Endothelial cell of umbilical vein (primary cell): ENCODE results near the gene LRP1B. TPM values are rescaled to one million over a fixed set of nuclear protein-coding genes. Genes with fewer than 3 reads are reported as not detected.

Source experiments
- BruUV-seq: library from RNA; stranded (reverse); fragments of 400-500 nt; replicated peaks from 2 replicates; lab custom pipeline; 2021; lab: Mats Ljungman, UMichigan
- CTCF ChIA-PET: fragments of 300-600, 350-600 bp; sonication (Branson Sonifier 250); formaldehyde crosslinking; loops from one replicate; lab custom pipeline; 2021; ENCODE audit warnings: antibody characterized with exemption, inconsistent platforms; lab: Charles Lee
- POLR2A ChIA-PET: fragments of 300-600, 350-600 bp; sonication (Branson Sonifier 250); formaldehyde crosslinking; loops from one replicate; lab custom pipeline; 2021; ENCODE audit warnings: antibody characterized with exemption, inconsistent platforms; lab: Charles Lee
- DNase-seq: peaks from one replicate; pipeline ENCODE4 v3.0.0-alpha.2; 2011; ENCODE audit warnings: low read depth, low spot score
- FAIRE-seq: peaks from 2 replicates; lab custom pipeline; 2011; peaks lifted over from hg19 to GRCh38; lab: Jason Lieb, UNC
- H2AFZ ChIP-seq: 2 replicates; pipeline ENCODE4 v1.6.0; 2012; ENCODE audit warnings: low read depth, low read length, control low read depth, inconsistent platforms
- H3K27ac ChIP-seq: 2 replicates; pipeline ENCODE4 v1.5.1; 2011; ENCODE audit warnings: low read depth, mild to moderate bottlenecking, control low read depth, low read length, moderate library complexity; ENCODE audit not compliant: insufficient read depth
- H3K27me3 ChIP-seq, 2 experiments: 2 replicates each; pipeline versions ENCODE4 v1.6.0 to v1.6.1; 2011; ENCODE audit warnings: low read length in 2 of 2, mixed read lengths in 1 of 2; ENCODE audit not compliant: control insufficient read depth in 2 of 2, insufficient read depth in 2 of 2
- H3K36me3 ChIP-seq, 2 experiments: 2 replicates in 1 of 2; 3 replicates in 1 of 2; pipeline ENCODE4 v1.5.1; 2011; ENCODE audit warnings: low read length in 2 of 2, mild to moderate bottlenecking in 1 of 2, moderate library complexity in 1 of 2; ENCODE audit not compliant: control insufficient read depth in 2 of 2, insufficient read depth in 2 of 2; ENCODE audit errors: extremely low read depth in 1 of 2
- H3K4me1 ChIP-seq: 3 replicates; pipeline ENCODE4 v1.5.1; 2011; ENCODE audit warnings: mild to moderate bottlenecking, low read length; ENCODE audit not compliant: control insufficient read depth, insufficient read depth; ENCODE audit errors: extremely low read depth
- H3K4me2 ChIP-seq: 2 replicates; pipeline ENCODE4 v1.6.1; 2011; ENCODE audit warnings: low read length, control low read depth, mixed read lengths; ENCODE audit not compliant: insufficient read depth
- H3K4me3 ChIP-seq, 3 experiments: fragments of 200-600 bp in 1 of 3; sonication (generic), shearing (Covaris generic) in 1 of 3; replicated peaks in 1 of 3; 2 replicates each; pipeline ENCODE4 v1.5.1; 2011 to 2016; ENCODE audit warnings: control low read depth in 3 of 3, low read length in 3 of 3, mild to moderate bottlenecking in 2 of 3, inconsistent platforms in 1 of 3, low read depth in 1 of 3, moderate library complexity in 1 of 3; ENCODE audit not compliant: insufficient read depth in 1 of 3
- H3K79me2 ChIP-seq: 2 replicates; pipeline ENCODE4 v1.6.0; 2012; ENCODE audit warnings: low read length, inconsistent platforms; ENCODE audit not compliant: control insufficient read depth, insufficient read depth
- H3K9ac ChIP-seq: replicated peaks from 2 replicates; pipeline ENCODE3; 2011; ENCODE audit warnings: low read length, control low read depth; ENCODE audit not compliant: insufficient read depth; ENCODE audit errors: extremely low read depth
- H3K9me1 ChIP-seq: replicated peaks from 3 replicates; pipeline ENCODE4 v1.6.0; 2011; ENCODE audit warnings: mild to moderate bottlenecking, low read length; ENCODE audit not compliant: control insufficient read depth, insufficient read depth; ENCODE audit errors: extremely low read depth
- H3K9me3 ChIP-seq: replicated peaks from 2 replicates; pipeline ENCODE4 v1.5.1; 2012; ENCODE audit warnings: low read length, inconsistent platforms; ENCODE audit not compliant: control insufficient read depth, insufficient read depth
- H4K20me1 ChIP-seq: replicated peaks from 2 replicates; pipeline ENCODE3; 2011; ENCODE audit warnings: mild to moderate bottlenecking, low read length; ENCODE audit not compliant: control insufficient read depth, insufficient read depth; ENCODE audit errors: extremely low read depth
- EZH2 ChIP-seq: IDR thresholded peaks from 2 replicates; pipeline ENCODE4 v1.6.1; 2012; ENCODE audit warnings: borderline replicate concordance, low read depth, mild to moderate bottlenecking, moderate library complexity, low read length, inconsistent platforms; ENCODE audit not compliant: severe bottlenecking
- FOS ChIP-seq: IDR thresholded peaks from 2 replicates; pipeline ENCODE4 v1.6.1; 2011; ENCODE audit warnings: mild to moderate bottlenecking, low read length, moderate library complexity, borderline replicate concordance; ENCODE audit not compliant: insufficient read depth
- GATA2 ChIP-seq: IDR thresholded peaks from 2 replicates; pipeline ENCODE4 v1.7.0; 2011; ENCODE audit warnings: low read depth, mild to moderate bottlenecking, moderate library complexity, mixed read lengths, low read length; ENCODE audit not compliant: insufficient read length, insufficient read depth
- JUN ChIP-seq: IDR thresholded peaks from 2 replicates; pipeline ENCODE4 v1.6.1; 2011; ENCODE audit warnings: borderline replicate concordance, low read depth; ENCODE audit not compliant: insufficient read length, insufficient read depth
- MAX ChIP-seq: IDR thresholded peaks from 2 replicates; pipeline ENCODE4 v1.6.1; 2011; ENCODE audit not compliant: insufficient read depth, insufficient read length
- MYC ChIP-seq: IDR thresholded peaks from one replicate; pipeline ENCODE4 v1.6.1; 2011; ENCODE audit warnings: mild to moderate bottlenecking, low read depth, low read length
- POLR2A ChIP-seq: IDR thresholded peaks from 2 replicates; pipeline ENCODE4 v1.6.1; 2012; ENCODE audit warnings: low read depth, mild to moderate bottlenecking, control low read depth, low read length
- POLR2AphosphoS5 ChIP-seq: IDR thresholded peaks from 2 replicates; pipeline ENCODE4 v1.6.1; 2012; ENCODE audit warnings: low read depth, mild to moderate bottlenecking, control low read depth, low read length, moderate library complexity; ENCODE audit not compliant: insufficient read depth
- dilution Hi-C: fragments of 300-500 bp; cut with MboI; formaldehyde crosslinking; loops from one replicate; pipeline ENCODE4 v1.15.0; 2019; ENCODE audit warnings: low sequenced_read_pairs; ENCODE audit not compliant: extremely low pct_ligation_motif_present
- intact Hi-C: fragments of 100-400 bp; cut with micrococcal nuclease; formaldehyde crosslinking; loops from one replicate; pipeline ENCODE4 v1.10.0; 2022
- polyA plus RNA-seq, 4 experiments: library from polyadenylated mRNA; depleted of rRNA in 3 of 4; stranded (reverse) in 3 of 4; unstranded in 1 of 4; fragments of >200 nt; gene quantifications; 2 replicates each; pipeline versions ENCODE4 v1.2.1 to v1.2.3, GENCODE V29; 2011 to 2012; ENCODE audit warnings: missing spikeins in 1 of 4
- total RNA-seq: library from RNA; stranded (reverse); gene quantifications from 2 replicates; pipeline ENCODE4 v1.2.3, GENCODE V29; 2021
- TF ChIP-seq, protein P1 (sequence below), 2 donors: IDR thresholded peaks; 1 replicate in 1 of 2; 2 replicates in 1 of 2; pipeline ENCODE4 v1.5.1; 2011; ENCODE audit warnings: low read length in 2 of 2, mild to moderate bottlenecking in 2 of 2, moderate library complexity in 2 of 2, control low read depth in 1 of 2, inconsistent platforms in 1 of 2, low read depth in 1 of 2; ENCODE audit not compliant: insufficient read depth in 1 of 2; ENCODE audit errors: extremely low read depth in 1 of 2

LRP1B gene
- total and polyA plus RNA-seq, 2 donors (not counting 3 experiments of a cell fraction or from before 2014, with no cell fraction given) = 0.03 to 0.07 TPM

DNA sequence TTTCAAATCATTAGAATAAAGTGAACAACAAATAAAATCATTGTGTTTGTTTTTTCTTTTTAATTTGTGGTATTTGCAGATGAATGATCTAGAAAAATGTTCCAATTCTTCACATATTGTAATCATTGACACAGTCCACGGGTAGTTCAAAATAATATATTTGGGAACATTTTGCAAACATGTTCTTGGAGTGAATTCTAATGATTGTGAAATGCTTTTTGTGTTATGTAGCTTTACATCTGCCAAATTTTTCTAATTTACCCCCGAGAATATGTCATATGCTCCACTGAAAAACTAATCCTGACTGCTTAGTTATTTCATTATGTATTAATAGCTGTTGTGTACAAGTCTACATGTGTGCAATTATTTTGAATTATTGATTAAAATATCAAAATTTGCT lies 1882.2 kb downstream of the LRP1B start:
- ChIA-PET CTCF (no interaction called here), POLR2A (no interaction called here)
- Histone ChIP-seq H3K79me2 (no peaks in the 10 kb centered on the region), H3K9me1 (no peaks in the 10 kb centered on the region), H3K4me1 (no peaks in the 10 kb centered on the region), H4K20me1 (no peaks in the 10 kb centered on the region), H2AFZ (no peak overlapping the region), H3K27me3 (no peaks in the 10 kb centered on the region), H3K27ac (no peak overlapping the region), H3K36me3 (no peaks in the 10 kb centered on the region), H3K9me3 (no peaks in the 10 kb centered on the region), H3K4me3 (no peak overlapping the region), H3K9ac (no peak overlapping the region), H3K4me2 (no peak overlapping the region)
- dilution Hi-C loops (no loop called here), intact Hi-C loops (no loop called here)
- no peak for TF ChIP-seq EZH2
- no peak for TF ChIP-seq POLR2AphosphoS5
- no peak for TF ChIP-seq JUN
- TF ChIP-seq POLR2A = no peak
- no peak for TF ChIP-seq MAX
- TF ChIP-seq FOS = no peak
- no peak for TF ChIP-seq MYC
- TF ChIP-seq, protein P1, sequence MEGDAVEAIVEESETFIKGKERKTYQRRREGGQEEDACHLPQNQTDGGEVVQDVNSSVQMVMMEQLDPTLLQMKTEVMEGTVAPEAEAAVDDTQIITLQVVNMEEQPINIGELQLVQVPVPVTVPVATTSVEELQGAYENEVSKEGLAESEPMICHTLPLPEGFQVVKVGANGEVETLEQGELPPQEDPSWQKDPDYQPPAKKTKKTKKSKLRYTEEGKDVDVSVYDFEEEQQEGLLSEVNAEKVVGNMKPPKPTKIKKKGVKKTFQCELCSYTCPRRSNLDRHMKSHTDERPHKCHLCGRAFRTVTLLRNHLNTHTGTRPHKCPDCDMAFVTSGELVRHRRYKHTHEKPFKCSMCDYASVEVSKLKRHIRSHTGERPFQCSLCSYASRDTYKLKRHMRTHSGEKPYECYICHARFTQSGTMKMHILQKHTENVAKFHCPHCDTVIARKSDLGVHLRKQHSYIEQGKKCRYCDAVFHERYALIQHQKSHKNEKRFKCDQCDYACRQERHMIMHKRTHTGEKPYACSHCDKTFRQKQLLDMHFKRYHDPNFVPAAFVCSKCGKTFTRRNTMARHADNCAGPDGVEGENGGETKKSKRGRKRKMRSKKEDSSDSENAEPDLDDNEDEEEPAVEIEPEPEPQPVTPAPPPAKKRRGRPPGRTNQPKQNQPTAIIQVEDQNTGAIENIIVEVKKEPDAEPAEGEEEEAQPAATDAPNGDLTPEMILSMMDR (IDR thresholded peaks at IDR 0.05; ENCODE audit: extremely low read depth in 1 of 2, insufficient read depth in 1 of 2, low read depth in 1 of 2, low read length in 2 of 2) = no peak
- no peak for TF ChIP-seq GATA2
- BruUV-seq = no TSS peak
- DNase-seq = no peak
- FAIRE-seq = no peak
